ENCODE results near the gene EEF1G. TPM values are rescaled to one million over a fixed set of nuclear protein-coding genes. Genes with fewer than 3 reads are reported as not detected.
"Not testable (repeated sequence)": the region's sequence is repeated elsewhere in the genome, so short reads cannot be mapped to it uniquely, and the experiment has no call there.

The EEF1G gene
- total RNA-seq, 1 experiment from 2014 or later: 1,119 TPM

GRCh38 chr11:62574363-62575071 is 826 bp upstream of the EEF1G start:
- ATAC-seq (peak; percentile 32), DNase-seq (ENCODE audit: low read depth, low spot score) (no peak)
- H3K27ac ChIP-seq (ENCODE audit: low read length): peak overlapping the region; percentile 98
- BruUV-seq (replicated peaks): TSS peak; percentile 92
- TF ChIP-seq CTCF (IDR thresholded peaks at IDR 0.05) (no peak), SIN3A (IDR thresholded peaks at IDR 0.05; ENCODE audit: borderline replicate concordance, insufficient read depth, low read depth, low read length) (0 out of 2 replicates have a peak, but pooled peaks have one; percentile 1)
- in situ Hi-C loops (cut with HindIII; ENCODE audit: low pct_unique_long_range_greater_than_20kb, low sequenced_read_pairs) (no loop called here), intact Hi-C loops (cut with micrococcal nuclease; ENCODE audit: unreplicated experiment) (no loop called here)
- ChIA-PET CTCF (interaction anchor here (0.7 to 1.0 kb wide), 4 partner anchors 14 to 150 kb away, joined by 3 to 7 read pairs (median 4); partner anchors contain the start of gene TUT1), POLR2A (interaction anchor here (1.0 kb wide), 3 partner anchors 16 to 28 kb away, joined by 3 to 9 read pairs (median 7); partner anchors contain the start of gene AHNAK)
- H3K9me3 ChIP-seq (ENCODE audit: control insufficient read depth, insufficient read depth, low read depth, low read length): no peaks in the 10 kb centered on the region
- H3K4me1 ChIP-seq (ENCODE audit: control insufficient read depth, insufficient read depth, low read length): peaks cover 42% of the 10 kb centered on the region
- H3K4me3 ChIP-seq (ENCODE audit: low read depth in 2 of 2, low read length in 2 of 2): peak overlapping the region; percentile 81 to 100
- peaks cover 31% of the 10 kb centered on the region for H3K36me3 ChIP-seq (ENCODE audit: control insufficient read depth, insufficient read depth, low read length)
- no peaks in the 10 kb centered on the region for H3K27me3 ChIP-seq (ENCODE audit: control insufficient read depth, insufficient read depth, low read length)

DNA sequence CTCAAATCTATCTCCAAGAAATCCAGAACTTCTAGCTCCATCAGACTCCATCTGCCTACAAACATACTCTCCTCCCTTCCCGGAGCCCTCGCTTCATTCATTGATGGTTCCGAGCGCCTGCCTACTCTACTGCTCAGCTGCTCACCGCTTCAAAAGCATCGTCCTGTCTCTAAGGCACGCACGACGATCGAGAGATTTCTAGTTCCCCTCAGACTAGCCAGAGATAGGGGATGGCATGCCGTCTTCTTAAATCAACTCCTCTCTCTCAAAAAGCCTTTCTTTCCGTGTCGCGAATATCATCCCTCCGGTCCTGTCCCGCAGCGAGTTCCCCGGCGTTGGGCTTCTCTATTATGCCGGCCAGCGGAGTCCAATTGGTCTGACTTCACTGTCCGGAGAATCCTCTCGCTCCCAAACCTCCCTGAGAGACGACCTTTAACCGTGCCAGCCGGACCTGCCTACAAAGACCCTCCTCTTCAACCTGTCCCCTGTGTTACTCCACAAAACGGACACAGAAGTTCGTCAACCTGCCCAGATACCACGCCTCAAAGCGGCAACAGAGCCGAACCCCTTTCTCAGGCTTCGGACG is 592 bp downstream of the EEF1G start:
- Histone ChIP-seq H3K27me3 (ENCODE audit: control insufficient read depth, insufficient read depth, low read length) (no peaks in the 10 kb centered on the region), H3K4me1 (ENCODE audit: control insufficient read depth, insufficient read depth, low read length) (peaks cover 42% of the 10 kb centered on the region), H3K27ac (ENCODE audit: low read length) (peak overlapping the region; percentile 99), H3K36me3 (ENCODE audit: control insufficient read depth, insufficient read depth, low read length) (peaks cover 32% of the 10 kb centered on the region), H3K9me3 (ENCODE audit: control insufficient read depth, insufficient read depth, low read depth, low read length) (no peaks in the 10 kb centered on the region), H3K4me3 (ENCODE audit: low read depth in 2 of 2, low read length in 2 of 2) (peak overlapping the region; percentile 98 to 100)
- intact Hi-C loops (cut with micrococcal nuclease; ENCODE audit: unreplicated experiment) (no loop called here), in situ Hi-C loops (cut with HindIII; ENCODE audit: low pct_unique_long_range_greater_than_20kb, low sequenced_read_pairs) (no loop called here)
- CTCF ChIA-PET: interaction anchor here (1.0 kb wide), 3 partner anchors 12 to 148 kb away, joined by 4 to 7 read pairs (median 4); partner anchors contain the start of gene TUT1
- DNase-seq (ENCODE audit: low read depth, low spot score) (no peak), ATAC-seq (no peak)
- TSS peak; percentile 92 for BruUV-seq (replicated peaks)
- POLR2A ChIA-PET: interaction anchor here (1.0 kb wide), 3 partner anchors 18 to 26 kb away, joined by 3 to 9 read pairs (median 7); partner anchors contain the start of gene AHNAK
- TF ChIP-seq SIN3A (IDR thresholded peaks at IDR 0.05; ENCODE audit: borderline replicate concordance, insufficient read depth, low read depth, low read length): no peak

DNA sequence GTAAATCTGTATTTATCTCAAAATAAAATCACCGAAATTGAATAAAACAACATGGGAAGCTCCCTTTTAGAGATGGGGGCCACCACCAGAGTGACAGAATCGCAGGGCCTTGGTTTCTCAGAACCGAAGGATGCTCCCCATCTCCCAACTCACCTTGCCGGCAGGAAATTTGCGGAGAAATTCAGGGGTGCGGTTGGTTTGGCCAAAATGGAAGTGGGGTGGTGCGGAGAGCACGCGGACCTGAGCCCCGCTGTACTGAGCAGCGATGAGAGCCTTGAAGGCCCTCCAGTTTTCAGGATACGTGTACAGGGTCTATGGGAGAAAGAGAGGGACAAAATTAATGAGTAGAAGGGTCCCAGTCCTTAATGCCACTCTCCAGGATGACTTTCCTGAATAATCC is 1.3 kb downstream of the EEF1G start:
- ATAC-seq: no peak
- Histone ChIP-seq H3K27me3 (ENCODE audit: control insufficient read depth, insufficient read depth, low read length) (no peaks in the 10 kb centered on the region), H3K9me3 (ENCODE audit: control insufficient read depth, insufficient read depth, low read depth, low read length) (no peaks in the 10 kb centered on the region), H3K36me3 (ENCODE audit: control insufficient read depth, insufficient read depth, low read length) (peaks cover 32% of the 10 kb centered on the region), H3K4me3 (ENCODE audit: low read depth in 2 of 2, low read length in 2 of 2) (peak overlapping the region; percentile 98 to 100), H3K4me1 (ENCODE audit: control insufficient read depth, insufficient read depth, low read length) (peaks cover 42% of the 10 kb centered on the region), H3K27ac (ENCODE audit: low read length) (peak overlapping the region; percentile 99)
- TF ChIP-seq POLR2AphosphoS5 (IDR thresholded peaks at IDR 0.05; ENCODE audit: low read depth, low read length) (no peak), SIN3A (IDR thresholded peaks at IDR 0.05; ENCODE audit: borderline replicate concordance, insufficient read depth, low read depth, low read length) (no peak), TCF7L2 (IDR thresholded peaks at IDR 0.05; ENCODE audit: low read depth, low read length) (no peak), CTCF (IDR thresholded peaks at IDR 0.05) (no peak)
- TF ChIP-seq, protein P1, sequence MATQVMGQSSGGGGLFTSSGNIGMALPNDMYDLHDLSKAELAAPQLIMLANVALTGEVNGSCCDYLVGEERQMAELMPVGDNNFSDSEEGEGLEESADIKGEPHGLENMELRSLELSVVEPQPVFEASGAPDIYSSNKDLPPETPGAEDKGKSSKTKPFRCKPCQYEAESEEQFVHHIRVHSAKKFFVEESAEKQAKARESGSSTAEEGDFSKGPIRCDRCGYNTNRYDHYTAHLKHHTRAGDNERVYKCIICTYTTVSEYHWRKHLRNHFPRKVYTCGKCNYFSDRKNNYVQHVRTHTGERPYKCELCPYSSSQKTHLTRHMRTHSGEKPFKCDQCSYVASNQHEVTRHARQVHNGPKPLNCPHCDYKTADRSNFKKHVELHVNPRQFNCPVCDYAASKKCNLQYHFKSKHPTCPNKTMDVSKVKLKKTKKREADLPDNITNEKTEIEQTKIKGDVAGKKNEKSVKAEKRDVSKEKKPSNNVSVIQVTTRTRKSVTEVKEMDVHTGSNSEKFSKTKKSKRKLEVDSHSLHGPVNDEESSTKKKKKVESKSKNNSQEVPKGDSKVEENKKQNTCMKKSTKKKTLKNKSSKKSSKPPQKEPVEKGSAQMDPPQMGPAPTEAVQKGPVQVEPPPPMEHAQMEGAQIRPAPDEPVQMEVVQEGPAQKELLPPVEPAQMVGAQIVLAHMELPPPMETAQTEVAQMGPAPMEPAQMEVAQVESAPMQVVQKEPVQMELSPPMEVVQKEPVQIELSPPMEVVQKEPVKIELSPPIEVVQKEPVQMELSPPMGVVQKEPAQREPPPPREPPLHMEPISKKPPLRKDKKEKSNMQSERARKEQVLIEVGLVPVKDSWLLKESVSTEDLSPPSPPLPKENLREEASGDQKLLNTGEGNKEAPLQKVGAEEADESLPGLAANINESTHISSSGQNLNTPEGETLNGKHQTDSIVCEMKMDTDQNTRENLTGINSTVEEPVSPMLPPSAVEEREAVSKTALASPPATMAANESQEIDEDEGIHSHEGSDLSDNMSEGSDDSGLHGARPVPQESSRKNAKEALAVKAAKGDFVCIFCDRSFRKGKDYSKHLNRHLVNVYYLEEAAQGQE (IDR thresholded peaks at IDR 0.05; ENCODE audit: insufficient read depth in 1 of 2, low read depth in 2 of 2, low read length in 1 of 2): no peak
- no peak for DNase-seq (ENCODE audit: low read depth, low spot score)
- intact Hi-C loops (cut with micrococcal nuclease; ENCODE audit: unreplicated experiment): no loop called here
- ChIA-PET POLR2A (no interaction called here), CTCF (no interaction called here)
- BruUV-seq (replicated peaks): no TSS peak
- in situ Hi-C loops (cut with HindIII; ENCODE audit: low pct_unique_long_range_greater_than_20kb, low sequenced_read_pairs): no loop called here

DNA sequence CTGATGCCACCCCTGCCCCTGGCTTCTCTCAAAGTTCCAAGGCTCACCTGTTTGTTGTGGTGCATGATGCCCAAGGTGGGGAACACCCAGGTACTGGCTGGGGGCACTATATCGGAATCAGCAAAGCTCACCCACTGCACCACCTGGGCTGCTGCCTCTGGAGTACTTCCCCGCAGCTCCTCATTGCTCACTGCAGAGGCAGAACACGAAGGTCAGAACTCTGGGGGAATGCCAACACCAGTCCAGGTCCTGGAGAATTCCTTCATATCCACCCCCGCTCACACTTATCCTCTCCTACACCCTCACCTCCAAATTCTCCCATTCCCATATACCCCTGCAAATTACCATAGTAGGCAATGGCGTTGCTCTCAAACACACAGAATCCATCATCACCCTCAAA is 2.2 kb downstream of the EEF1G start:
- H3K9me3 ChIP-seq (ENCODE audit: control insufficient read depth, insufficient read depth, low read depth, low read length); POLR2A ChIA-PET; ATAC-seq; in situ Hi-C loops (cut with HindIII; ENCODE audit: low pct_unique_long_range_greater_than_20kb, low sequenced_read_pairs); H3K27me3 ChIP-seq (ENCODE audit: control insufficient read depth, insufficient read depth, low read length); BruUV-seq (replicated peaks); DNase-seq (ENCODE audit: low read depth, low spot score); CTCF ChIA-PET; intact Hi-C loops (cut with micrococcal nuclease; ENCODE audit: unreplicated experiment): not testable (repeated sequence)
- Histone ChIP-seq H3K4me3 (ENCODE audit: low read depth in 2 of 2, low read length in 2 of 2) (peak overlapping the region in 1 of 2 experiments; percentile 100; a peak in 1 of 4 replicates), H3K27ac (ENCODE audit: low read length) (peak overlapping the region; percentile 99), H3K36me3 (ENCODE audit: control insufficient read depth, insufficient read depth, low read length) (peaks cover 36% of the 10 kb centered on the region), H3K4me1 (ENCODE audit: control insufficient read depth, insufficient read depth, low read length) (peaks cover 42% of the 10 kb centered on the region)
